ENCODE data around the gene SMARCA5. TPM values are rescaled to one million over a fixed set of nuclear protein-coding genes. Genes with fewer than 3 reads are reported as not detected.

Gene SMARCA5
- total and polyA plus RNA-seq, 10 of the 15 experiments (the other 5 are each of a cell fraction or from before 2014, with no cell fraction given), result 21.7 to 69.6 (median 37.4) TPM

GRCh38 chr4:143558823-143559756 lies 45.6 kb downstream of the SMARCA5 start:
- intact Hi-C loops (cut with micrococcal nuclease; ENCODE audit: unreplicated experiment), result loop anchor here (2.0 to 10.0 kb wide), 3 partner anchors 213 to 586 kb away; partner anchors contain the start of gene GYPA
- BruUV-seq (replicated peaks), result no TSS peak
- WGBS (ENCODE audit: insufficient coverage, insufficient replicate concordance, low lambda C conversion rate, missing lambda C conversion rate), result 32% methylated on average over 57 of the region's 57 CpGs
- in situ Hi-C loops (cut with MboI), result loop anchor here (25.0 kb wide), 1 partner anchor 353 kb away; the partner anchor contains the start of gene GYPE
- Histone ChIP-seq H2AFZ (ENCODE audit: control insufficient read depth, low read depth, low read length) (peak overlapping the region; percentile 93), H3K9ac (ENCODE audit: control insufficient read depth, insufficient read depth, low read length) (peak overlapping the region; percentile 66), H3K36me3 (ENCODE audit: control insufficient read depth in 2 of 2, insufficient read depth in 2 of 2, low read length in 1 of 2) (no peaks in the 10 kb centered on the region; a peak in 2 of 4 replicates), H4K20me1 (ENCODE audit: control insufficient read depth, insufficient read depth) (no peaks in the 10 kb centered on the region), H3K27me3 (replicated peaks in 1 of 2; ENCODE audit: control insufficient read depth in 2 of 2, insufficient read depth in 2 of 2, low read length in 1 of 2) (no peaks in the 10 kb centered on the region), H3K27ac (ENCODE audit: control insufficient read depth, insufficient read depth) (no peak overlapping the region), H3K79me2 (ENCODE audit: control insufficient read depth, insufficient read depth, low read length) (no peaks in the 10 kb centered on the region), H3K4me3 (peak overlapping the region; percentile 62), H3K9me3 (replicated peaks; ENCODE audit: control insufficient read depth, insufficient read depth, low read length) (no peaks in the 10 kb centered on the region), H3K4me2 (ENCODE audit: control insufficient read depth, insufficient read depth) (peak overlapping the region; percentile 99), H3K4me1 (ENCODE audit: control insufficient read depth, insufficient read depth, low read length) (peaks cover 16% of the 10 kb centered on the region)
- POLR2A ChIA-PET, result interaction anchor here (0.6 kb wide), 1 partner anchor 236 kb away, joined by 3 read pairs; no protein-coding TSS in a partner anchor
- SMC1A ChIA-PET (ENCODE audit: uncharacterized antibody, unreplicated experiment), result interaction anchor here (0.5 to 1.9 kb wide), 4 partner anchors 11 to 214 kb away, joined by 4 to 10 read pairs (median 6); no protein-coding TSS in a partner anchor
- DNase-seq (ENCODE audit: low read depth, low spot score) (peak; percentile 50), ATAC-seq (peak; percentile 88), FAIRE-seq (peak; percentile 54)
- RAD21 ChIA-PET (ENCODE audit: unreplicated experiment), result interaction anchor here (1.1 to 2.1 kb wide), 4 partner anchors 16 to 422 kb away, joined by 3 to 7 read pairs (median 4); no protein-coding TSS in a partner anchor
- CTCF ChIA-PET, result interaction anchor here (0.6 to 2.3 kb wide), 20 partner anchors 9 to 577 kb away, joined by 3 to 17 read pairs (median 3); no protein-coding TSS in a partner anchor
- TF ChIP-seq POLR2A (IDR thresholded peaks at IDR 0.05; ENCODE audit: low read depth, low read length) (peak; percentile 78), PBX3 (IDR thresholded peaks at IDR 0.05; ENCODE audit: insufficient replicate concordance, low read depth, low read length) (peak; percentile 7), MXI1 (IDR thresholded peaks at IDR 0.05; ENCODE audit: low read depth, low read length) (peak; percentile 82), NKRF (conservative IDR thresholded peaks at IDR 0.05) (peak; percentile 59; the same call in 1 of the 2 replicates), CEBPZ (IDR thresholded peaks at IDR 0.05; ENCODE audit: low read depth, low read length) (no peak), SKIL (IDR thresholded peaks at IDR 0.05; ENCODE audit: low read depth, poor library complexity, severe bottlenecking) (no peak), CTCF (IDR thresholded peaks at IDR 0.05 in 2 of 3, conservative IDR thresholded peaks at IDR 0.05 in 1 of 3; ENCODE audit: control insufficient read depth in 2 of 3, extremely low read depth in 1 of 3, insufficient read depth in 1 of 3, low read depth in 3 of 3, low read length in 3 of 3) (peak; percentile 68 to 99 (median 85); a peak in 5 of 6 replicates), NFYB (IDR thresholded peaks at IDR 0.05; ENCODE audit: insufficient read depth, low read depth, low read length) (peak; percentile 35; the same call in 1 of the 2 replicates)
